Esophagus muscularis mucosa (tissue), 4 donors: Measurements from ENCODE around the gene RETREG1. TPM values are rescaled to one million over a fixed set of nuclear protein-coding genes. Genes with fewer than 3 reads are reported as not detected.

ENCODE experiments used
- DNase-seq: peaks from one replicate; pipeline ENCODE4 v3.0.0-alpha.2; 2017; ENCODE audit errors: extremely low spot score
- H3K27ac ChIP-seq, 4 donors: fragments of 200-600 bp; sonication (generic); replicated peaks in 1 of 4; 1 replicate in 3 of 4; 2 replicates in 1 of 4; pipeline ENCODE4 v1.5.1; 2016 to 2019; ENCODE audit warnings: mild to moderate bottlenecking in 1 of 4
- H3K27me3 ChIP-seq, 4 donors: fragments of 200-600 bp; sonication (generic); one replicate each; pipeline versions ENCODE4 v1.5.1 to v1.6.0; 2016 to 2019
- H3K36me3 ChIP-seq, 4 donors: fragments of 200-600 bp; sonication (generic); one replicate each; pipeline ENCODE4 v1.5.1; 2016 to 2019
- H3K4me1 ChIP-seq, 4 donors: fragments of 200-600 bp; sonication (generic); one replicate each; pipeline ENCODE4 v1.5.1; 2016 to 2019
- H3K4me3 ChIP-seq, 4 donors: fragments of 200-600 bp; sonication (generic); 1 replicate in 2 of 4; 2 replicates in 2 of 4; pipeline ENCODE4 v1.5.1; 2016 to 2019; ENCODE audit warnings: mild to moderate bottlenecking in 4 of 4, moderate library complexity in 1 of 4
- H3K9me3 ChIP-seq, 4 donors: fragments of 200-600 bp; sonication (generic); 1 replicate in 3 of 4; 2 replicates in 1 of 4; pipeline ENCODE4 v1.5.1; 2016 to 2019
- CTCF ChIP-seq, 3 experiments: fragments of 200-600 bp in 2 of 3; fragments of 450-650 bp in 1 of 3; sonication (generic) in 2 of 3; IDR thresholded peaks; one replicate each; pipeline ENCODE4 v1.5.1; 2017 to 2019; ENCODE audit warnings: antibody characterized with exemption in 3 of 3, mild to moderate bottlenecking in 2 of 3, moderate library complexity in 1 of 3
- EP300 ChIP-seq: sonication (generic); formaldehyde crosslinking; IDR thresholded peaks from one replicate; pipeline ENCODE4 v1.6.1; 2017; ENCODE audit warnings: antibody characterized with exemption
- POLR2A ChIP-seq: fragments of 450-650 bp; IDR thresholded peaks from one replicate; pipeline ENCODE4 v1.6.1; 2017; ENCODE audit warnings: antibody characterized with exemption, moderate library complexity, mild to moderate bottlenecking, low read depth
- POLR2AphosphoS5 ChIP-seq, 2 donors: sonication (generic); formaldehyde crosslinking; IDR thresholded peaks; one replicate each; pipeline ENCODE4 v1.6.1; 2017; ENCODE audit warnings: antibody characterized with exemption in 2 of 2
- WGBS: methylation state at CpG from one replicate; pipeline ENCODE4 v1.1.5; 2018; 5-methylcytosine and 5-hydroxymethylcytosine counted together
- intact Hi-C: fragments of 100-400 bp; cut with DNase I; formaldehyde crosslinking; loops from one replicate; pipeline ENCODE4 v1.15.1; 2023
- total RNA-seq, 4 donors: library from RNA; depleted of rRNA; stranded (reverse); fragments of >200 nt; gene quantifications; one replicate each; pipeline versions ENCODE4 v1.1.0 to v1.2.1, GENCODE V29; 2016

Gene RETREG1
- 10 to 100 TPM in 2 of 4 donors, 1 to 10 TPM in 2; 7.5 to 13.0 (median 10.3) TPM for total RNA-seq

- DNase-seq = no peak
- H3K4me3 ChIP-seq = peak within 1 kb of the TSS; percentile 69 to 82 (median 72)
- H3K27me3 ChIP-seq = no peaks in the 10 kb centered on the region
- intact Hi-C loops = no loop called here
- H3K36me3 ChIP-seq = no peaks in the 10 kb centered on the region
- no CpG with 5 or more reads among the region's 86 CpGs for WGBS
- H3K9me3 ChIP-seq = no peaks in the 10 kb centered on the region
- peaks cover 6 to 23% (median 18%) of the 10 kb centered on the region in 4 donors for H3K4me1 ChIP-seq
- peak within 1 kb of the TSS; percentile 52 to 72 (median 64) for H3K27ac ChIP-seq
- TF ChIP-seq EP300 = no peak
- TF ChIP-seq CTCF (IDR thresholded peaks at IDR 0.05) = no peak
- no peak for TF ChIP-seq POLR2A
- TF ChIP-seq POLR2AphosphoS5 (IDR thresholded peaks at IDR 0.05) = no peak
Measured at GRCh38 chr5:16616536-16617273, at the start of gene RETREG1. Gene RETREG1 (minus strand): TSS chr5:16616997. CDS start chr5:16616971, 26 bp downstream.

- intact Hi-C loops = loop anchor here (10.0 kb wide), 1 partner anchor 182 kb away; no protein-coding TSS in a partner anchor
- H3K4me3 ChIP-seq = no peak overlapping the region
- no peak overlapping the region for H3K27ac ChIP-seq
- 94% methylated on average over 19 of the region's 19 CpGs for WGBS
- no peaks in the 10 kb centered on the region for H3K27me3 ChIP-seq
- H3K36me3 ChIP-seq = peaks cover 0 to 10% (median 7%) of the 10 kb centered on the region in 4 donors
- no peak for DNase-seq
- peaks cover 0 to 6% (median 5%) of the 10 kb centered on the region in 4 donors for H3K4me1 ChIP-seq
- TF ChIP-seq POLR2AphosphoS5 (IDR thresholded peaks at IDR 0.05) (no peak), EP300 (no peak), POLR2A (no peak), CTCF (IDR thresholded peaks at IDR 0.05) (no peak)
- H3K9me3 ChIP-seq = no peaks in the 10 kb centered on the region
Measured at GRCh38 chr5:16666130-16666882, 49.5 kb upstream of the RETREG1 start.

GRCh38 chr5:16665601-16666000, 48.8 kb upstream of the RETREG1 start:
- Histone ChIP-seq H3K27ac (no peak overlapping the region), H3K4me1 (peaks cover 0 to 6% (median 5%) of the 10 kb centered on the region in 4 donors), H3K36me3 (peaks cover 0 to 8% (median 5%) of the 10 kb centered on the region in 4 donors), H3K4me3 (no peak overlapping the region), H3K9me3 (no peaks in the 10 kb centered on the region), H3K27me3 (no peaks in the 10 kb centered on the region)
- intact Hi-C loops = loop anchor here (10.0 kb wide), 1 partner anchor 181 kb away; no protein-coding TSS in a partner anchor
- TF ChIP-seq EP300 (no peak), POLR2AphosphoS5 (IDR thresholded peaks at IDR 0.05) (no peak), POLR2A (no peak), CTCF (IDR thresholded peaks at IDR 0.05) (no peak)
- 53% methylated on average over 3 of the region's 3 CpGs for WGBS
- no peak for DNase-seq

GRCh38 chr5:16664368-16664767, 47.6 kb upstream of the RETREG1 start:
- DNase-seq = no peak
- WGBS = 90% methylated on average over 3 of the region's 5 CpGs
- Histone ChIP-seq H3K27me3 (no peaks in the 10 kb centered on the region), H3K9me3 (no peaks in the 10 kb centered on the region), H3K4me3 (no peak overlapping the region), H3K27ac (no peak overlapping the region), H3K36me3 (peaks cover 0 to 8% (median 2%) of the 10 kb centered on the region in 4 donors), H3K4me1 (peaks cover 0 to 6% (median 2%) of the 10 kb centered on the region in 4 donors)
- intact Hi-C loops = loop anchor here (10.0 kb wide), 1 partner anchor 180 kb away; no protein-coding TSS in a partner anchor
- TF ChIP-seq POLR2A (no peak), CTCF (IDR thresholded peaks at IDR 0.05) (no peak), POLR2AphosphoS5 (IDR thresholded peaks at IDR 0.05) (no peak), EP300 (no peak)
